GM21528 (cell line): Measurements from ENCODE around the gene GOLGA5.
A peak's percentile ranks its signal among the peaks of the same experiment; 100 is the strongest.
"Not testable (repeated sequence)": the region's sequence is repeated elsewhere in the genome, so short reads cannot be mapped to it uniquely, and the experiment has no call there.

Experiments
- ATAC-seq: cut with Tn5 transposase; IDR thresholded peaks from one replicate; pipeline ENCODE4 v1.9.1; 2021; ENCODE audit warnings: mild to moderate bottlenecking, moderate library complexity; ENCODE audit not compliant: unreplicated experiment, low FRiP score

GOLGA5 gene, protein sequence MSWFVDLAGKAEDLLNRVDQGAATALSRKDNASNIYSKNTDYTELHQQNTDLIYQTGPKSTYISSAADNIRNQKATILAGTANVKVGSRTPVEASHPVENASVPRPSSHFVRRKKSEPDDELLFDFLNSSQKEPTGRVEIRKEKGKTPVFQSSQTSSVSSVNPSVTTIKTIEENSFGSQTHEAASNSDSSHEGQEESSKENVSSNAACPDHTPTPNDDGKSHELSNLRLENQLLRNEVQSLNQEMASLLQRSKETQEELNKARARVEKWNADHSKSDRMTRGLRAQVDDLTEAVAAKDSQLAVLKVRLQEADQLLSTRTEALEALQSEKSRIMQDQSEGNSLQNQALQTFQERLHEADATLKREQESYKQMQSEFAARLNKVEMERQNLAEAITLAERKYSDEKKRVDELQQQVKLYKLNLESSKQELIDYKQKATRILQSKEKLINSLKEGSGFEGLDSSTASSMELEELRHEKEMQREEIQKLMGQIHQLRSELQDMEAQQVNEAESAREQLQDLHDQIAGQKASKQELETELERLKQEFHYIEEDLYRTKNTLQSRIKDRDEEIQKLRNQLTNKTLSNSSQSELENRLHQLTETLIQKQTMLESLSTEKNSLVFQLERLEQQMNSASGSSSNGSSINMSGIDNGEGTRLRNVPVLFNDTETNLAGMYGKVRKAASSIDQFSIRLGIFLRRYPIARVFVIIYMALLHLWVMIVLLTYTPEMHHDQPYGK

DNA sequence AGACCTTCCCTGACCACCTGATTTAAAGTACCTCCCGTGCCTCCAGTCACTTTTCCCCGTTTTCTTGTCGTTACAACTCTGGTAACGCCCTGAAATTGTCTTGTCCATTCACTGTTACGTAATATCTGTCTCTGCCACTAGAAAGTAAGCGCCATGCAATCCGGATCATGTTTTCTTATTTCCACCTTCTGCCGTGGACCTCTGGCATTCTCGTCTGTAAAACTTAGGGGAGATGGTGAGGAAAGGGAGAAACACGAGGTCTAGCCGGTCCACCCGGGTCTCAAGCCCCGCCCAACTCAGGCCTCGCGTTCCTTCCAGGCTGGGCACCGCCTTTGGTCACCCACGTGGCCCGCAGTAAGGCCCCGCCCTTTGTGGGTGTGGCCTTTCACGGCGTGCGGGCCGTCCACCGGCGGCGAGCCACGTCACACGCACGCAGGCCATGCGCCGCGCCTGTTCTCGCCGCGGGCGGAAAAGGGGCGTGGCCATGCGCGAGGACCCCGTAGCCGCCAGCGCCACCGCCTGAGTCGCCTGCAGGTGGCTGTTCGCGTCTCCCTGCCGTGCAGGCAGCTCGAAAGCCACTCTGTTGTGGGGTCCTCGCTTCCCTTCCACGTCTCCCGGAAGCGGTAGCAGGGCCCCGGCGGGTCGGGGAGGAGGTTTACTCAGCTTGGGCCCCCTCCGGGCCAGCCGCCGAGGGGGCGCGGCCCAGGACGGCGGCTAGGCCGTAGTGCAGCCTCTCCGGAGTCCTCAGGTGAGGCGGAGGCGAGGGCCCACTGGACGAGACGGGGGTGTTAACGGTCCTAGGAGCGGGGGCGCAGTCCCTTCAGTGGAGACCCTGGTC, at the start of gene GOLGA5:
Gene GOLGA5 (plus strand): TSS at position 597 of the 838 bp plus-strand sequence. CDS start 3,133 bp downstream, outside the sequence.
- ATAC-seq, result peak; percentile 88

DNA sequence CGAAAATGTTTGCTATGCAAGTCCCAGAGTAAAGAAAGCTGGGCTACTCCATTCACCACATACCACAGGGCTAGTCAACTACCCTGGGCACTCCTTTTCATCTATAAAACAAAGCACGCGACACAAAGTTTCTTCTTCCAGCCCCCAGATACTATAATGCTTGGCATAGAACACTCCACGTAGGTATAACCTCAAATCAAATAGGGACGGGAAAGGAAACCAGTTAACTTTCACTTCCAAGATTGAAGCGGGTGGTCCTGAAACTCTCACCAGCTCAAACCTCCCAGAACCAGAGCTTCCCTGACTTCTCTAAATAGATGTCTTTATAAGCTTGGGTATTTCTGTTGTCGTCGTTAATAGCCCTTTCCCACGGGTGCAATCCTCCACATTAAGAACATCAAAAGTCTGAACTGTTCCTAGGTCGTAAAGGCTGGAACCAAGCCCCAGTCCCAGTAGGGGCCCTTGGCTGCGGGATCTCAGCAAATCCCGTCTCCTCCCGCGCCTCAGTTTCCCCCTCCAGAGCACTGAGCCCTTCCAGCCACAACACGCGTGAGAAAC, 46.3 kb upstream of the GOLGA5 start:
- ATAC-seq, result peak; percentile 12

DNA sequence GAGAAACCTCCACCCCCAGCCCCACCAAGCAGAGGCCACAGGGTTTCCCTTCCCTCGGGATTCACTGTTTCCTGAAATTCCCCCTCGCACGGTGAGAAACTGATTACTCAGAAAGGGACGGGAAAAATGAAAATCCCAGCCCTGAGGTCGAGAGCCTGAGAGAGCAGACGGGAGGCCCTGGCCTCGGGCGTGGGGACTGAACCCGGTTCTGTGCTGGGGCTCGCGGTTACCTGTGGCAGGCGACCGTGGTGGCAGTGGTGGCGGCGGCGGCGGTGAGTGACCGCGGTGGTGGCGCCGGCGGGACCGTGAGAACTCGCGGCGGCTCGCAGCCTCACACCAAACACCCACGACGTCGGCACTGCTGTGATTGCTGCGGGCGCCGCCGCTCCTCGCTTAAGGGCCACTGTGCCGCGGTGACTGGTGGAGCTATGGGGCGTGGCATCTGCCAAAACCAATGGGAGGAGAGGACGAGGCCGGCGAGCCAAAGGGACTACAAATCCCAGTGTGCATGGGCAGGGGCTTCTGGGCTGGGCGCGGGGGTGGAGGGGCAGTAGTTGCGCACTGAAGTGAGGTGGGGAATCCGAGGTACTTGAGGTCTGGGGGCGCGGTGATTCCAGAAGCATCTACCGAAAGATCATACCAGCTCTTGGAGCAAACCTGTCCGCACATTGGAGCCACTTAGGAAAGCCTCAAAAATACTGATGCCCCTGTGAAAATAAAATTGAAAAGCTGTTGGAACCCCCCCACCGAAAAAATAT, 45.7 kb upstream of the GOLGA5 start, which contains the start of gene LGMN:
Gene LGMN (minus strand): TSS at position 369 of the 758 bp plus-strand sequence. CDS start 15,841 bp downstream, outside the sequence.
- ATAC-seq, result peak; percentile 68

DNA sequence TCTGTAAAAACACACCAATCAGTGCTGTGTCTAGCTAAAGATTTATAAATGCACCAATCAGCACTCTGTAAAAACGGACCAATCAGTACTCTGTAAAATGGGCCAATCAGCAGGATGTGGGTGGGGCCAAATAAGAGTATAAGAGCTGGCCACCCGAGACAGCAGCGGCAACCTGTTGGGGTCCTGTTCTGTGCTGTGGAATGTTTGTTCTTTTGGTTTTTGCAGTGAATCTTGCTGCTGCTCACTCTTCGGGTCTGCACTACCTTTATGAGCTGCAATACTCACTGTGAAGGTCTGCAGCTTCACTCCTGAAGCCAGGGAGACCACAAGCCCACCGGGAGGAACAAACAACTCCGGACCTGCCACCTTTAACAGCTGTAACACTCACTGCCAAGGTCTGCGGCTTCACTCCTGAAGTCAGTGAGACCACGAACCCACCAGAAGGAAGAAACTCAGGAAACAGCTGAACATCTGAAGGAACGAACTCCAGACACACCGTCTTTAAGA, 43.8 kb upstream of the GOLGA5 start:
- not testable (repeated sequence) for ATAC-seq

DNA sequence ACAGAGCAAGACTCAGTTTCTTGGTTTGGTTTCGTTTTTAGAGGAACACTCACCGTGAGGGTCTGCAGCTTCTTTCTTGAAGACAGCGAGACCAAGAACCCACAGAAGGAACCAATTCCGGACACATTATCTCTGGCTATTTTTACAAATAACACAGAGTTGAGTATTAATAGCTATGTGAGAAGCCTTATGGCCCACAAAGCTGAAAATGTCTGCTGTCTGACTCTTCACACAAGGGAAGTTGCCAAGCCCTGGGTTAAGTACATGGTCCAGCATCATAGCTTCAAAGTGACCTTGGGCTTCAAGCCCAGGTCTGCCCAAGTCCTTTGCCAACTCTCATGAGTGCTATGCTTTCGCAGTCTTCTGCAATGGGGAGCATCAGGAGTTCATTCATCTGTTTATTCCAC, 43.1 kb upstream of the GOLGA5 start:
- no peak for ATAC-seq

DNA sequence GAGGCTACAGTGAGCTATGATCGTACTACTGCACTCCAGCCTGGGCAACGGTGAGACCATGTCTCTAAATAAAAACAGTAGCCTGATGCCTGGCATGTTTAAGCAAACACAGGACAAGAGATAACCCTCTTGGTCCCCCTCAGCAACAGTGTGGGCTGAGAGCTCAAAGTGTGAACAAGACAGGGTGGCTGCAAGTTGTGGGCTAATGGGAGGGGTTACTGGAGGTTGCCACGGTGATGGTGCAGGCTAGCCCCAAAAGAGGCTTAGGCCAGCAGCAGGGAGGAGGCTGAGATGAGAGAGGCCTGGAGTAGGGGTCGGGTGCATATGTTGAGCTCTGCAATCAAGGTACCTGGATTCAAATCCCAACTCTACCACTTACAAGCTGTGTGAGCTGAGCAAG, 42.3 kb upstream of the GOLGA5 start:
- ATAC-seq, result no peak

DNA sequence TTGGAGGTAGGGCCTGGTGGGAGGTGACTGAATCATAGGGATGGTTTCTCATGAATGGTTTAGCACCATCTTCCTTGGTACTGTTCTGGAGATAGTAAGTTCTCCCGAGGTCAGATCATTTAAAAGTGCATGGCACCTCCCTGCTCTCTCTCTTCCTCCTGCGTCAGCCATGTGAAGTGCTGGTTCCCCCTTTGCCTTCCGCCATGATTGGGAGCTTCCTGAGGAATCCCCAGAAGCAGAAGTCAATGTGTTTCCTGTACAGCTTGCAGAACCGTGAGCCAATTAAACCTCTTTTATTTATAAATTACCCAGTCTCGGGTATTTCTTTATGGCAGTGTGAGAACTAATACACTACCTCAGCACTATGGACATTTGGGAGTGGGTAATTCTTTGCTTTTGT, 40.9 kb upstream of the GOLGA5 start:
- no peak for ATAC-seq

DNA sequence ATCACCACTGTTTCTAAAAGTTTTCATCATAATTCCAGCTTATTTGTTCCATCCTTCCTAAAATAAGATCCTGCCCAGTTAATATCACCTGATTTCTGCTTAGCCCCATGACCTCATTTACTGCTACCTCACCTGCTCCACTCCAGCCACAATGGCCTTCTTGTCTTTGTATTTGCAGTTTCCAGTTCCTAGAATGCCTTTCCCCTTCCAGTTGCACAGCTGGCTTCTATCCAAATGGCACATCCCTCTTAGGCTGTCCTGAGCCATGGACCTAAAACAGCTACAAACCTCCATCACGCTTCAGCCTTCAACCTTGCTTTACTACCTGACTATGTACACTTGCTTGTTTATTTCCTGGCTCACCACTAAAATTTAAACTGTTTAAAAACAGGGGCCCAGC, 39.1 kb upstream of the GOLGA5 start:
- no peak for ATAC-seq

DNA sequence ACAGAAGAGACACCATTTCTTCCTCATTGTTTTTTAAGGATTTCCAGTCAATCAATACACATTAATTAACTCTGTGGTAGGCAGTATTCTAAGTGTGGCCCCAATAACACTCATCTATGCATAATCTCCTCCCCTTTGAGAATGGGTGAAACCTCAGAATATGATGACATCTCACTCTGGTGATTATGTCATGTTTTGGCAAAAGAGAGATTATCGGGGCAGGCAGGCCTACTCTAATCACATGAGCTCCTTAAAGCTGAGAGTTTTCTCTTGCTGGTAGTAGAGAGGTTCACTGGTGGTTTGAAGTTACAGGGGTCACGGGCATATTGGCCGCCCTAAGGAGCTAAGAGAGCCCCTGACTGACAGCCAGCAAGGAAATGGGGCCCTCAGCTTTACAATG, 38.6 kb upstream of the GOLGA5 start:
- ATAC-seq, result no peak

DNA sequence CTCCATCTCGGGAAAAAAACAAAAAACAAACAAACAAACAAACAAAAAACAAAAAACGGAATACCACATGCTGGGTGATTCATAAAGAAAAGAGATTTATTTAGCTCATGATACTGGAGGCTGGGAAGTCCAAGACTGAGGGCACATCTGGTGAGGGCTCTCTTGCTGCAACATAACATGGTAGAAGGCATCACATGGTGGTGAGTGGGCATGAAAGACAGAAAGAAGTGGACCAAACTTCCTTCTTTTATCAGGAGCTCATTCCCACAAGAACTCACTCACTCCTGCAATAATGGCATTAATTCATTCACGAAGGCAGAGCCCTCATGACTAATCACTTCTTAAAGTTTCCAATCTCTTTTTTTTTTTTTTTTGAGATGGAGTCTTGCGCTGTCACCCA, 37.7 kb upstream of the GOLGA5 start:
- no peak for ATAC-seq

DNA sequence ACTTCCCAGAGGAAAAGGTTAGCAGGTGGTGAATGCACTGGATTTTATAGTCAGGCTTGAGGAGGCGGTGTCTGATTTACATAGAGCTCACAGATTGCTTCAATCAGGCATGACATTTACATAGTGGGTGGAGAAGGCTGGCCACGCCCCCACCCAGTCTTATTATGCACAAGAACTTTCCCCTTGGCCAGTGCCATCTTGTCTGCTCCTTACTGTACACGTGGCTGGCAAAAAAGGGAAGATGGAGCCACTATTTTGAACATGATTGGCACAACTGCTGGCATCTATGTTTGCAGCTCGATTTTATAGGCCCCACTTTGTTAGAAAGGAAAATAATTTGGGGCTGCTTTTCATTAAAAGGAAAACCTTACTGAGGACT, 34.8 kb upstream of the GOLGA5 start:
- ATAC-seq, result peak; percentile 51

DNA sequence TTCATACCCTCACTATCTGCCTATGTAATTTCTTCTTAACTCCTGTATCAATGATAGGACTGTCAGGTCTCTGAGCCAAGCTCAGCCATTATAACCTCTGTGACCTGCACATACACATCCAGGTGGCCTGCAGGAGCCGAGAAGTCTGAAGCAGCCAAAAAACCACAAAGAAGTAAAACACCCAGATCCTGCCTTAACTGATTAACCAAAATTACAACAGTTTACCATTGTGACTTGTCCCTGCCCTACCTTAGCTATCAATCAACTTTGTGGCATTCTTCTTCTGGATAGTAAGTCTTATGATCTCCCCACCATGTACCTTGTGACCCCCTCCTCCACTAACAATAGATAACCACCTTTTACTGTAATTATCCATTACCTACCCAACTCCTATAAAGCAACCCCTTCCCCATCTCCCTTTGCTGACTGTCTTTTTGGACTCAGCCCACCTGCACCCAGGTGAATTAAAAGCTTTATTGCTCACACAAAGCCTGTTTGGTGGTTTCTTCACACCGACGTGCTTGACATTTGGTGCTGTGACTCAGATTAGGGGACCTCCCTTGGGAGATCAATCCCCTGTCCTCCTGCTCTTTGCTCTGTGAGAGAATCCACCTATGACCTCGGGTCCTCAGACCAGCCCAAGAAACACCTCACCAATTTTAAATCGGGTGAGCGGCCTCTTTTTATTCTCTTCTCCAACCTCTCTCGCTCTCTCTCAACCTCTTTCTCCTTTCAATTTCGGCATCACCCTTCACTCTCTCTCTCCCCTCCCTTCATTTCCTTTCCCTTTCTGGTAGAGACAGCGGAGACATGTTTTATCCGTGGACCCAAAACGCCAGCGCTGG, 34.2 kb upstream of the GOLGA5 start:
- no peak for ATAC-seq

DNA sequence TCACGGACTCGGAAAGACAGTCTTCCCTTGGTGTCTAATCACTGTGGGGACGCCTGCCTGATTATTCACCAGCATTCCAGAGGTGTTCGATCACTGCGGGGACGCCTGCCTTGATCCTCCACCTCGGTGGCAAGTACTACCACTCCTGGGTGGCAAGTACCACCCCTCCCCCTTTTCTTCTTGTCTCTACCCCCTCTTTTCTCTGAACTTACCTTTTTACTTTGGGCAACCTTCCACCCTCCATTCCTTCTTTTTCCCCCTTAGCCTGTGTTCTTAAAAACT, 33.6 kb upstream of the GOLGA5 start:
- no peak for ATAC-seq

DNA sequence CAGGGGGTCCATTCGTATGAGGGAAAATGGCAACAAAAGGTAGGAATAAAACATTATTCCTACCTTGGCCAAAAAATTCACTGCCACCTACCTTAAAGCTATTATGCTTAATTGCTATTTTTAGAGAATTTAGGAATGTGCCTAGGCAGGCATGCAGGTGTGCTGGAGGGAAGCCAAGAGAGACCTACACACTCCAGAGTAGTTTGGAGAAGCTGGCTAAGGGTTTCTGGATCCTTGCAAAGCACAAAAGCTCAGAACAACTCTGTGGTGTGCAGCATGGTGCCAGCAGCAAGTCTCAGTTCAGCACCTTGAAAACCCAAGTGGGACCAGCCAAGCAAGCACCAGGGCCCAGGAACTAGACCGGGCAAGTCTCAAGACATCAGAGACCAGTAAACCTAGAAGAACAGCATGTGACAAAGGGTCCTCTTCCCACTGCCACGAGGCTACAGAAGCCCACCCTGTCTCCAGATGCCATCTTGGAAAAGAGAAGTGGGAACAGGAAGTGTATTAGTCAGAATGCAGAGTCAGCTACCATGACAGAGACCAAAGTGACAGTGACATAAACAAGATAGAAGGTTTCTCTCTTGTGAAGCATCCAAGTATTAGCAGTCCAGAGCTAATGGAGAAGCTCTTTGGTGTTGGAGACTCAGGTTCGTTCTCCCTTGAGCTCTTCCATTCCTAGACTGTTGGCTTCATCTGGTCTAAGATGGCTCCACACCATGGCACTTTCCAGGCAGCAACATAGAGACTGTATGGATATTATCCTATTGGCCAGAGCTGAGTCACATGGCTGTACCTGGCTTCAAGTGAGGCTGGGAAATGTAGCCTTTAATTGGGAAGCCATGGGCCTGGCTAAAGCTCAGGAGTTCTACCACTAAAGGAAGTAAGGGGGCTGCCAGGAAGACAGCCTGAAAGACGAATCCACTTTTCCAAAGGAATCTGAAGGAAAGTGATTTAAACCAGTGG, 30.2 kb upstream of the GOLGA5 start:
- not testable (repeated sequence) for ATAC-seq

DNA sequence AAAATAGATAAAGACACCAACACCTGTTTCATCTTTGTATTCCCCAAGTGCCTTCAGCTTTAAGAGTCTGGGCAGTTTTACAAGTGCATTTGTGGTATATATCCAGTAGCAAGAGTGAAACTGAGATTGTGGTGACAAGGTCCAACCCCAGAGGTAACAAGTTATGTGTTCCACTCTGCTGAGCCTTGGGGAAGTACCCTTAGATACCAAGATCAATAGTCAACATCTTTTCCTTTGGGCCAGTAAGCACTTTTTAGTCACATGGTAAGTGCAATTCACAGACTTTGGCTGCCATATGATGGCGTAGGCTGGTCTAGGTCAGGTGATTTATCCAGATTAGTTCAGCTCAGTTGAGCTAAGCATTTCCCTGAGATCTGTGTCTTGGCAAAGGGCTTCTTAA, 25.9 kb upstream of the GOLGA5 start:
- ATAC-seq, result peak; percentile 91

DNA sequence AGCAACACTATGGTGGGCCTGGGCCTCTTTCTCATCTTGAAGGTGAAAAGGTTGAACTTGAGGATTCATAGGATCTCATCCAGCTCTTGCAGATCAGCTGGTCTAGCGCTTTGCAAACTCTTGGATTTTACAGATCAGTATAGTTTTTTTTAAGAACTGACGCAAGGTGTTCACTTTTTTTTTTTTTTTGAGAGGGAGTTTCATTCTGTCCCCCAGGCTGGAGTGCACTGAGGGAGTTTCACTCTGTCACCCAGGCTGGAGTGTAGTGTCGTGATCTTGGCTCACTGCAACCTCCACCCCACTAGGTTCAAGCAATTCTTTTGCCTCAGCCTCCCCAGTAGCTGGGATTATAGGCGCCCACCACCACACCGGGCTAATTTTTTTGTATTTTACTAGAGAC, 25.3 kb upstream of the GOLGA5 start:
- no peak for ATAC-seq

DNA sequence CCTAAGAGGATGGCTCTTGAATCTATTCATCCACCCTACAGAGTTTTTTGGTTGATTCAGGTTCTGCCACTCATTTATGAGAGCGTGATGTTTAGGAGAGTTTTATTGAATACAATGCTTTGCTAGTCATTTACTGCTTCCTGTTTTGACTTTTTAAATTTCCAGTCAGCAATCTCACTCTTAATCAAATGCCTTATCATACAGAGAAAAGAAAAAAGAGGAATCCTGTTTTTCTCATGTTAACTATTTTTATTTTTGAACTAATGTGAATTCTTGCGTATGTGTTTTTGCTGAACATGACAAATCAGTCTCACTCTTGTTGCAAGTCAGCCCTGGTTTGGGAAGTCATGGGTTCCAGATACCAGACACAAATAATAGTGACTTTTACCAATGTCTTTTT, 23.6 kb upstream of the GOLGA5 start:
- ATAC-seq, result no peak

DNA sequence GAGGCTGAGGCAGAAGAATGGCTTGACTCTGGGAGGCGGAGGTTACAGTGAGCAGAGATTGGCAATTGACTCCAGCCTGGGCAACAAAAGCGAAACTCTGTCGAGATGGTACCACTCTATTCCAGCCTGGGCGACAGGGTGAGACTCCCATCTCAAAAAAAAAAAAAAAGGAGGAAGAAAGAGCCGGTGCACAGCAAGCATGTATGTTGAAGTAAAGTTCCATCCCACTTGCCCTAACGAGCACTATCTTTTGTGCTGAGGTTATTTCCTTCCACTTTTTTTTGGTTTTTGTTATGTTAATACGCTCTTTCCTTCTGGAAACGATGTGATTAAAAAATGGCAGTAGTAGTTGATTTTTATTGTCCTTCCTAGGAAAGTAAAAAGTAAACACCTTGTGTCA, 19.5 kb upstream of the GOLGA5 start:
- ATAC-seq, result no peak
